Urothelium cell line (cell line): ENCODE results near the gene LAMA1.
A peak's percentile ranks its signal among the peaks of the same experiment; 100 is the strongest.
"Not testable (repeated sequence)": the region's sequence is repeated elsewhere in the genome, so short reads cannot be mapped to it uniquely, and the experiment has no call there.

Experiments
- DNase-seq: peaks from one replicate; pipeline ENCODE4 v3.0.0; 2011; ENCODE audit warnings: low spot score, mixed read lengths
- FAIRE-seq: peaks from 2 replicates; lab custom pipeline; 2011; peaks lifted over from hg19 to GRCh38; lab: Jason Lieb, UNC

The LAMA1 gene, protein sequence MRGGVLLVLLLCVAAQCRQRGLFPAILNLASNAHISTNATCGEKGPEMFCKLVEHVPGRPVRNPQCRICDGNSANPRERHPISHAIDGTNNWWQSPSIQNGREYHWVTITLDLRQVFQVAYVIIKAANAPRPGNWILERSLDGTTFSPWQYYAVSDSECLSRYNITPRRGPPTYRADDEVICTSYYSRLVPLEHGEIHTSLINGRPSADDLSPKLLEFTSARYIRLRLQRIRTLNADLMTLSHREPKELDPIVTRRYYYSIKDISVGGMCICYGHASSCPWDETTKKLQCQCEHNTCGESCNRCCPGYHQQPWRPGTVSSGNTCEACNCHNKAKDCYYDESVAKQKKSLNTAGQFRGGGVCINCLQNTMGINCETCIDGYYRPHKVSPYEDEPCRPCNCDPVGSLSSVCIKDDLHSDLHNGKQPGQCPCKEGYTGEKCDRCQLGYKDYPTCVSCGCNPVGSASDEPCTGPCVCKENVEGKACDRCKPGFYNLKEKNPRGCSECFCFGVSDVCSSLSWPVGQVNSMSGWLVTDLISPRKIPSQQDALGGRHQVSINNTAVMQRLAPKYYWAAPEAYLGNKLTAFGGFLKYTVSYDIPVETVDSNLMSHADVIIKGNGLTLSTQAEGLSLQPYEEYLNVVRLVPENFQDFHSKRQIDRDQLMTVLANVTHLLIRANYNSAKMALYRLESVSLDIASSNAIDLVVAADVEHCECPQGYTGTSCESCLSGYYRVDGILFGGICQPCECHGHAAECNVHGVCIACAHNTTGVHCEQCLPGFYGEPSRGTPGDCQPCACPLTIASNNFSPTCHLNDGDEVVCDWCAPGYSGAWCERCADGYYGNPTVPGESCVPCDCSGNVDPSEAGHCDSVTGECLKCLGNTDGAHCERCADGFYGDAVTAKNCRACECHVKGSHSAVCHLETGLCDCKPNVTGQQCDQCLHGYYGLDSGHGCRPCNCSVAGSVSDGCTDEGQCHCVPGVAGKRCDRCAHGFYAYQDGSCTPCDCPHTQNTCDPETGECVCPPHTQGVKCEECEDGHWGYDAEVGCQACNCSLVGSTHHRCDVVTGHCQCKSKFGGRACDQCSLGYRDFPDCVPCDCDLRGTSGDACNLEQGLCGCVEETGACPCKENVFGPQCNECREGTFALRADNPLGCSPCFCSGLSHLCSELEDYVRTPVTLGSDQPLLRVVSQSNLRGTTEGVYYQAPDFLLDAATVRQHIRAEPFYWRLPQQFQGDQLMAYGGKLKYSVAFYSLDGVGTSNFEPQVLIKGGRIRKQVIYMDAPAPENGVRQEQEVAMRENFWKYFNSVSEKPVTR (N-terminal part only)

DNA sequence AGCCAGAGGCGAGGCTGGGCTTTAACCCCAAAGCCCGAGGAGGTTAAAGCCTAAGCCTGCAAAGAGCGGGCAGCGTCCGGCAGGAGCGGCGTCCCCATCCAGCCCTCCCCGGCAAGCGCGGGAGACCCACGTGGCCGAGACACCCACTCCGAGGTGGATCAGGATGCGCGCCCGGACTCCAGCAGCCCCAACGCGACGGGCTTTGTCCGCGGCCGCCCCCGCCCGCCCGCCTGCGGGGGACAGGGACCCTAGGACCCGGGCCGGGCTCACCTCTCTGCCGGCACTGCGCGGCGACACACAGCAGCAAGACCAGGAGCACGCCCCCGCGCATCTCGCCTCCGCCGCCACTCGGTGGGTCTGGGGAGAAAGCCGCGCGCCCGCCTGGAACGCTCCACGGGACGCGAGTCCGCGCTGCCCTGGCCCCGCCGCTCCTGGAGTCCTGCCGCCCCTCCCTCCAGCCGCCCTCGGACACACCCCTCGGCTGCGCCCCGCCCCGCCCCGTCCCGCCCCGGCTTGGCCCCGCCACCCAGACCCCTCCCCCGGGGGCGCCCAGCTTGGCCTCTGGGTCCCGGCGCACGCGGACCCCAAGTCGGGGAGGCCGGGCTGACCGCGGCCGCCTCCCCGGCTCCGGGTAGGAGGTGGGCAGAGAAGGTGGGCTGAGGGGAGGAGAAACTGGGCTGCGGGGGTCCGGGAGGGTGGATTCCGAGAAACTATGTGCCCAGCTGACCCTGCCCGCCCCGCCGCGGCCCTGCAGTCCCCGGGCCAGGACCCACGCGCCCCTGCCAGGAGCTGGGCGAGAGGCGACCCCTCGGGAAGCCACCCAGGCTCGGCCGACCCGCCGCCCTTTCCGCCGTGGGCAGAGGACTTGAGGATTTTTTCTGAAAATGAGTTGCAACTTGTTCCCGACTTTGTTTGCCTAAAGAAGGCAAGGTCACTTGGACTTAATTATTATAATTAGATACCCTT lies at the start of gene LAMA1:
LAMA1 (minus strand) TSS at position 408 of the 966 bp plus-strand sequence; CDS start at position 331, 77 bp downstream.
- peak; percentile 62 for FAIRE-seq

GRCh38 chr18:7165846-7166393 lies 48.3 kb upstream of the LAMA1 start:
- peak; percentile 88 for FAIRE-seq

More for the DNA sequence above, at the start of gene LAMA1:
- DNase-seq, result peak; percentile 84

GRCh38 chr18:7164323-7165004 lies 46.9 kb upstream of the LAMA1 start:
- DNase-seq (peak; percentile 50), FAIRE-seq (peak; percentile 88)

More at GRCh38 chr18:7165846-7166393, 48.3 kb upstream of the LAMA1 start:
- no peak for DNase-seq

DNA sequence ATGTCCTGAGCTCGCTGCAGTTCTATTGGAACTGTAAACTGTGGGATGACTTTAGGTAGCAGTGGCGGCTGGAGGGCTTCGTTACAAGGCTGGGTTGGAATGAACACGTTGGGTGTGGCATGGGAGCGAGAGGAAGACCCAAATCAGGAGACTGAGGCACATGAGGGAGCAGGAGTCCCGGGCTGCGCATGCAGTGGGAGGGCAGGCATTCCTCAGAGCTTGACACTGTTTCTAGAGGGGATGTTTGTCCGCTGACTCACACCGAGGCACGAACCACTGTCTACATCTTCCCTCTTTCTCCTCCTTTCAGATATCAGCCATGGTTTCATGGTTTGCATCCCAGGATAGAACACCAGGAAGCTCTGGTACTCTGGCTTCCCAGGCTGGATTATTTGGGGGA lies 40.6 kb upstream of the LAMA1 start:
- FAIRE-seq (peak; percentile 100), DNase-seq (peak; percentile 94)

GRCh38 chr18:7157760-7158159 lies 40.2 kb upstream of the LAMA1 start:
- DNase-seq (peak; percentile 48), FAIRE-seq (peak; percentile 77)

GRCh38 chr18:7155887-7156286 lies 38.3 kb upstream of the LAMA1 start:
- DNase-seq (no peak), FAIRE-seq (no peak)

- DNase-seq (no peak), FAIRE-seq (peak; percentile 94)
Measured at GRCh38 chr18:7155092-7155491, 37.5 kb upstream of the LAMA1 start.

- DNase-seq, result no peak
- FAIRE-seq, result no peak
Measured at GRCh38 chr18:7152440-7152839, 34.8 kb upstream of the LAMA1 start.

GRCh38 chr18:7147399-7147798 lies 29.8 kb upstream of the LAMA1 start:
- FAIRE-seq (peak; percentile 50), DNase-seq (no peak)

- FAIRE-seq, result no peak
- no peak for DNase-seq
Measured at GRCh38 chr18:7146067-7146466, 28.5 kb upstream of the LAMA1 start.

DNA sequence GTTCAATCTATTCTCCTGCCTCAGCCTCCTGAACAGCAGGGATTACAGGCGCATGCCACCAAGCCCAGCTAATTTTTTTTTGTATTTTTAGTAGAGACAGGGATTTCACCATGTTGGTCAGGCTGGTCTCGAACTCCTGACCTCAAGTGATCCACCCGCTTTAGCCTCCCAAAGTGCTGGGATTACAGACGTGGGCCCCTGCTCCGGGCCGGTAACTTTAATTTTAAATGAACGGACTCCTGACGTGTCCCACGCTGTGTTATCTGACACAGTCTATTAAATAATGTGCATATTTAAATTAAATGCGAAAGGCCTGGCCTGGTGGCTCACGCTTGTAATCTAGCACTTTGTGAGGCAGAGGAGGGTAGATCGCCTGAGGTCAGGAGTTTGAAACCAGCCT lies 27.3 kb upstream of the LAMA1 start:
- not testable (repeated sequence) for DNase-seq, FAIRE-seq

DNA sequence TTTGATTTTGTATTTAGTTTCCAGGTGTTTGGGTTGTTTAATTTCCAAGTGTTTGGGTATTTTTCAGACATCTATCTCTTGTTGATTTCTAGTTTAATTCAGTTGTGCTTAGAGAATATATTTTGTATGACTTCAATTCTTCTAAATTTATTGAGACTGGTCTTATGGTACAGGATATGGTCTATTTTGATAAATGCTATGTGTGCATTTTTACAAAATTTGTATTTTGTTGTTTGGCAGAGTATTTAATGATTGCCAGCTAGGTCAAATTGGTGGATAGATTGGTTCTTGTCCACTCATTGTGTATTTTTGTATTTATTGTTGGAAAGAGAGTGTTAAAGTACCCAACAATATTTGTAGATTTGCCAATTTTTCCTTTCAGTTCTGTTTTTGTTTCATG lies 23.7 kb upstream of the LAMA1 start:
- no peak for DNase-seq
- no peak for FAIRE-seq

- FAIRE-seq, result no peak
- no peak for DNase-seq
Measured at GRCh38 chr18:7139409-7139808, 21.8 kb upstream of the LAMA1 start.

DNA sequence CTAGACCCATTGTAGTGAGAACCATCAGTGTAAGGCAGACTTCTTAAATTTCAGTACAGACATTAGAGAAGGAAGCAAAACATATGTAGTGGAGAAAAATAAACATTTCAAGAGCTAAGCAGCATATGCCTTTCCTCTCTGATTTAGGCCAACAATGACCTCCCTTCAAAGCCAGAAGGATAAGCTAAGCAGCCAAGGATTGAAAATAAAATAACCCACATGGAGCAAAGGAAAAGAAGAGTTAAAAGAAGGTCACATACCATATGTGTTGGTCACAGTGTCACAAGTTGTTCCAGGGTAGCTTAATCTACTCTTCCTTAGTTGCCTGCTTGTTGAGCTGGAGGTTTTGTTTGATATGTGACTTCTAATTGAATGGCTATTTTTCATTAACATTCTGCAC lies 15.6 kb upstream of the LAMA1 start:
- no peak for FAIRE-seq
- DNase-seq, result peak; percentile 34

DNA sequence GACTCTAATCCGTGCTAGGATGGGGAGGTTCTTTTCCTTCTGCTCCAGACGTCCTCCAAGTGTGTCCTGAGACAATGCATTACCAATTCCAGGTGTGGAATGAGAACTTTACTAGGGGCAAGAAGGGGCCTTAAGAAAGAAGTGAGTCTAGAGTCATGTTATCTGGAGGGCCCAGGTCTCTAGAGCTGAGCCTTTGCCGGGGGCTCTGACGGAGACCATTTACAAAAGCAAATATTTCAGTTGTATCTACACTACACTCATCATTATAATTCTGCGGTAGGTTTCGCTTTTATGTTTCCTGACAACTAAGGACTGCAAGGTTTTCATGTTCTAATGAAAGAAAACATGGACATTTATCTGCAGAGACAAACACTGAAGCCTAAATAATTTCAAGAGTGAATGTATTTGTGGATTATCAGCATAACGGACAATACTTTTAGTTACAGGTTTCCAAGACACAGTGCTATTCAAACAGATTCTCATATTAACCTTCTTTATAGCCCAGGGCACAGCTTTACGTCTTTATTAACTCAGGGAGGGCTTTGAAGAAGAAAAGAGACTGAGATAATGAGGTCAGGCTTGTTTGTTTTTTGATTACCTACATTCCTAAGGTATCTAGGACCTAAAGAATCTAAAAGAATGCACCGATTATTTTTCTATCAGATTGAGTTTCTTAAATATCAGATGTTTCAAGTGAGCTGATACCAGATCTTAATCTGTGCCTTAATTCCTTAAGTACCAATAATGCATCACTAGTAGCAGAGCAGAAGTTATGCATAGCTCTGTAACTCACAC lies 15.0 kb upstream of the LAMA1 start:
- DNase-seq (no peak), FAIRE-seq (peak; percentile 88)

DNA sequence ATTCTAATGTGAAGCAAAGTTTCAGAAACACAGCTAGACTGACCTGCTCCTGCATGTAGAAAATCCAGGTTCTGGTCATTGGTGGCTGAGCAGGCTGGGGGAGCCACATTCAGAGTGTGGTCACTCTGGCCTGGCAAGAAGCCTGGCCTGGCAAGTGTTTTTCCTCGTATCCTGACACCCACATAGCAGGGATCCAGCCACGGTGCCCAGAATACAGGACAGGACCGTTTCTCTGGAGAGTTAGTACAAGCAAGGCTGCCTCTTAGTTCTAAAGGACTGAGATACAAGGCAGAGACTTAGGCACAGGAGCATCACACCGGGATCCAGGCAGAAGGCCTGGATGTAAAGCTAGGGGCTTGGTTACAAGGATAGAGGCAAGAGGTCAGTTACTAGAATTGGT lies 4.8 kb upstream of the LAMA1 start:
- DNase-seq, result no peak

GRCh38 chr18:7116792-7117389 lies 706 bp downstream of the LAMA1 start:
- DNase-seq (peak; percentile 41), FAIRE-seq (peak; percentile 73)

More for the DNA sequence above, 4.8 kb upstream of the LAMA1 start:
- peak; percentile 48 for FAIRE-seq
